GDM1 (cell line): ENCODE results near the gene HACD4.
"Not testable (repeated sequence)": the region's sequence is repeated elsewhere in the genome, so short reads cannot be mapped to it uniquely, and the experiment has no call there.

Source experiments
- DNase-seq: peaks from one replicate; lab custom pipeline; 2025; lab: John Stamatoyannopoulos, UW

Gene HACD4

GRCh38 chr9:20973246-20973947, 58.0 kb downstream of the HACD4 start:
- DNase-seq: not testable (repeated sequence)

GRCh38 chr9:20972684-20973083, 58.8 kb downstream of the HACD4 start:
- DNase-seq: no peak

GRCh38 chr9:20962536-20963225, 68.8 kb downstream of the HACD4 start:
- DNase-seq: no peak

- DNase-seq: no peak
Observed at GRCh38 chr9:20950707-20951106, 80.7 kb downstream of the HACD4 start.
